ENCODE data around the gene CAPN8. TPM values are rescaled to one million over a fixed set of nuclear protein-coding genes. Genes with fewer than 3 reads are reported as not detected.

CAPN8 gene
- total and polyA plus RNA-seq, 4 donors, result 0.08 to 0.16 TPM; not detected in 2

DNA sequence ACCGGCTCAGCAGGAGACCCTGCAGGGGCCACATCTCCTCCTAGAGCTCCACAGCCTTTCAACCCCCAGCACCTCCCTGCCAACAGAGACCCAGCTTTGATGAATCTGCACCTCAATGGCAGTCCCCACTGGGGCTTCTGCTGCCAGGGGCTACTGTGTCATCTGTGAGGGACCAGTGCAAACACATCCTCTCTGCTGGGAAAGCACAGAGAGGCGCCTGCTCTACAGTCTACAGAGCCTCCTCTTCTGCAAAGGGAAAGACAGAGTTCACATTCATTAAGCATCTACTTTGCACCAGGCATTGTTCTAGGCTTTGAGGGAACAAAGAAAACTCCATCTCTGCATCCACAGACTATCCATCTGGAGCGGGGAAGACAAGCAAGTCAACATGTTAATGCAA, 125.8 kb downstream of the CAPN8 start:
- TF ChIP-seq HNF4A (conservative IDR thresholded peaks at IDR 0.05), result no peak
- TF ChIP-seq YY1 (IDR thresholded peaks at IDR 0.05), result no peak
- no peak for TF ChIP-seq FOXA2 (IDR thresholded peaks at IDR 0.05)
- TF ChIP-seq RXRA (IDR thresholded peaks at IDR 0.05), result no peak
- no peak for TF ChIP-seq SP1 (IDR thresholded peaks at IDR 0.05)
- no peak for TF ChIP-seq EGR1 (IDR thresholded peaks at IDR 0.05; ENCODE audit: low read depth in 2 of 2)
- TF ChIP-seq ATF3 (IDR thresholded peaks at IDR 0.05), result no peak
- TF ChIP-seq, protein P1, sequence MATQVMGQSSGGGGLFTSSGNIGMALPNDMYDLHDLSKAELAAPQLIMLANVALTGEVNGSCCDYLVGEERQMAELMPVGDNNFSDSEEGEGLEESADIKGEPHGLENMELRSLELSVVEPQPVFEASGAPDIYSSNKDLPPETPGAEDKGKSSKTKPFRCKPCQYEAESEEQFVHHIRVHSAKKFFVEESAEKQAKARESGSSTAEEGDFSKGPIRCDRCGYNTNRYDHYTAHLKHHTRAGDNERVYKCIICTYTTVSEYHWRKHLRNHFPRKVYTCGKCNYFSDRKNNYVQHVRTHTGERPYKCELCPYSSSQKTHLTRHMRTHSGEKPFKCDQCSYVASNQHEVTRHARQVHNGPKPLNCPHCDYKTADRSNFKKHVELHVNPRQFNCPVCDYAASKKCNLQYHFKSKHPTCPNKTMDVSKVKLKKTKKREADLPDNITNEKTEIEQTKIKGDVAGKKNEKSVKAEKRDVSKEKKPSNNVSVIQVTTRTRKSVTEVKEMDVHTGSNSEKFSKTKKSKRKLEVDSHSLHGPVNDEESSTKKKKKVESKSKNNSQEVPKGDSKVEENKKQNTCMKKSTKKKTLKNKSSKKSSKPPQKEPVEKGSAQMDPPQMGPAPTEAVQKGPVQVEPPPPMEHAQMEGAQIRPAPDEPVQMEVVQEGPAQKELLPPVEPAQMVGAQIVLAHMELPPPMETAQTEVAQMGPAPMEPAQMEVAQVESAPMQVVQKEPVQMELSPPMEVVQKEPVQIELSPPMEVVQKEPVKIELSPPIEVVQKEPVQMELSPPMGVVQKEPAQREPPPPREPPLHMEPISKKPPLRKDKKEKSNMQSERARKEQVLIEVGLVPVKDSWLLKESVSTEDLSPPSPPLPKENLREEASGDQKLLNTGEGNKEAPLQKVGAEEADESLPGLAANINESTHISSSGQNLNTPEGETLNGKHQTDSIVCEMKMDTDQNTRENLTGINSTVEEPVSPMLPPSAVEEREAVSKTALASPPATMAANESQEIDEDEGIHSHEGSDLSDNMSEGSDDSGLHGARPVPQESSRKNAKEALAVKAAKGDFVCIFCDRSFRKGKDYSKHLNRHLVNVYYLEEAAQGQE (IDR thresholded peaks at IDR 0.05), result no peak
- no peak for TF ChIP-seq RAD21 (IDR thresholded peaks at IDR 0.05)
- TF ChIP-seq GABPA (IDR thresholded peaks at IDR 0.05 in 1 of 2, conservative IDR thresholded peaks at IDR 0.05 in 1 of 2), result no peak
- TF ChIP-seq HNF4G (IDR thresholded peaks at IDR 0.05), result no peak
- no peak for TF ChIP-seq JUND (IDR thresholded peaks at IDR 0.05)
- TF ChIP-seq TAF1 (conservative IDR thresholded peaks at IDR 0.05), result no peak
- TF ChIP-seq, protein P2, sequence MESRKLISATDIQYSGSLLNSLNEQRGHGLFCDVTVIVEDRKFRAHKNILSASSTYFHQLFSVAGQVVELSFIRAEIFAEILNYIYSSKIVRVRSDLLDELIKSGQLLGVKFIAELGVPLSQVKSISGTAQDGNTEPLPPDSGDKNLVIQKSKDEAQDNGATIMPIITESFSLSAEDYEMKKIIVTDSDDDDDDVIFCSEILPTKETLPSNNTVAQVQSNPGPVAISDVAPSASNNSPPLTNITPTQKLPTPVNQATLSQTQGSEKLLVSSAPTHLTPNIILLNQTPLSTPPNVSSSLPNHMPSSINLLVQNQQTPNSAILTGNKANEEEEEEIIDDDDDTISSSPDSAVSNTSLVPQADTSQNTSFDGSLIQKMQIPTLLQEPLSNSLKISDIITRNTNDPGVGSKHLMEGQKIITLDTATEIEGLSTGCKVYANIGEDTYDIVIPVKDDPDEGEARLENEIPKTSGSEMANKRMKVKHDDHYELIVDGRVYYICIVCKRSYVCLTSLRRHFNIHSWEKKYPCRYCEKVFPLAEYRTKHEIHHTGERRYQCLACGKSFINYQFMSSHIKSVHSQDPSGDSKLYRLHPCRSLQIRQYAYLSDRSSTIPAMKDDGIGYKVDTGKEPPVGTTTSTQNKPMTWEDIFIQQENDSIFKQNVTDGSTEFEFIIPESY (IDR thresholded peaks at IDR 0.05), result no peak
- TF ChIP-seq NR2F2 (IDR thresholded peaks at IDR 0.05), result no peak
- TF ChIP-seq FOXA1 (IDR thresholded peaks at IDR 0.05), result no peak
- TF ChIP-seq CTCF (IDR thresholded peaks at IDR 0.05; ENCODE audit: low read depth, low read length, missing input control), result no peak
- TF ChIP-seq MAX (IDR thresholded peaks at IDR 0.05), result no peak
- no peak overlapping the region for H3K4me3 ChIP-seq (ENCODE audit: low read depth in 1 of 3, low read length in 3 of 3)
- H3K27ac ChIP-seq (ENCODE audit: low read depth in 1 of 2, low read length in 2 of 2), result no peak overlapping the region
- no peaks in the 10 kb centered on the region for H3K9me3 ChIP-seq (ENCODE audit: control insufficient read depth in 4 of 4, low read length in 3 of 4)
- H3K27me3 ChIP-seq (ENCODE audit: control insufficient read depth in 4 of 4, insufficient read depth in 4 of 4, low read length in 3 of 4), result peaks cover 0 to 4% (median 0%) of the 10 kb centered on the region in 4 donors
- no peaks in the 10 kb centered on the region for H3K36me3 ChIP-seq (ENCODE audit: control insufficient read depth in 4 of 4, insufficient read depth in 3 of 4, low read depth in 1 of 4, low read length in 3 of 4)
- H3K4me1 ChIP-seq (ENCODE audit: control insufficient read depth in 4 of 4, insufficient read depth in 4 of 4, low read length in 3 of 4), result no peaks in the 10 kb centered on the region
- 93% methylated on average over 3 of the region's 3 CpGs for WGBS
- no peak overlapping the region for H3K9ac ChIP-seq (ENCODE audit: low read depth in 1 of 2, low read length in 2 of 2)
- DNase-seq (ENCODE audit: low spot score), result no peak
